Measurements from ENCODE around the gene KIF2C.
"Not testable (repeated sequence)": the region's sequence is repeated elsewhere in the genome, so short reads cannot be mapped to it uniquely, and the experiment has no call there.

Gene KIF2C

GRCh38 chr1:44812822-44813543 lies 73.3 kb downstream of the KIF2C start:
- DNase-seq (ENCODE audit: low read depth): no peak

GRCh38 chr1:44815926-44816325 lies 76.3 kb downstream of the KIF2C start:
- not testable (repeated sequence) for DNase-seq (ENCODE audit: low read depth)

GRCh38 chr1:44817307-44817706 lies 77.7 kb downstream of the KIF2C start:
- DNase-seq (ENCODE audit: low read depth): no peak
